Endothelial cell of umbilical vein (primary cell): Measurements from ENCODE around the gene LMNA.

ENCODE experiments used
- EZH2 ChIP-seq: IDR thresholded peaks from 2 replicates; pipeline ENCODE4 v1.6.1; 2012; ENCODE audit warnings: borderline replicate concordance, low read depth, mild to moderate bottlenecking, moderate library complexity, low read length, inconsistent platforms; ENCODE audit not compliant: severe bottlenecking
- POLR2A ChIP-seq: IDR thresholded peaks from 2 replicates; pipeline ENCODE4 v1.6.1; 2012; ENCODE audit warnings: low read depth, mild to moderate bottlenecking, control low read depth, low read length
- POLR2AphosphoS5 ChIP-seq: IDR thresholded peaks from 2 replicates; pipeline ENCODE4 v1.6.1; 2012; ENCODE audit warnings: low read depth, mild to moderate bottlenecking, control low read depth, low read length, moderate library complexity; ENCODE audit not compliant: insufficient read depth
- TF ChIP-seq, protein P1 (sequence below), 2 donors: IDR thresholded peaks; 1 replicate in 1 of 2; 2 replicates in 1 of 2; pipeline ENCODE4 v1.5.1; 2011; ENCODE audit warnings: low read length in 2 of 2, mild to moderate bottlenecking in 2 of 2, moderate library complexity in 2 of 2, control low read depth in 1 of 2, inconsistent platforms in 1 of 2, low read depth in 1 of 2; ENCODE audit not compliant: insufficient read depth in 1 of 2; ENCODE audit errors: extremely low read depth in 1 of 2
- TF ChIP-seq, protein P2 (sequence below): IDR thresholded peaks from 2 replicates; pipeline ENCODE4 v1.6.1; 2011; ENCODE audit not compliant: insufficient read depth, insufficient read length

DNA sequence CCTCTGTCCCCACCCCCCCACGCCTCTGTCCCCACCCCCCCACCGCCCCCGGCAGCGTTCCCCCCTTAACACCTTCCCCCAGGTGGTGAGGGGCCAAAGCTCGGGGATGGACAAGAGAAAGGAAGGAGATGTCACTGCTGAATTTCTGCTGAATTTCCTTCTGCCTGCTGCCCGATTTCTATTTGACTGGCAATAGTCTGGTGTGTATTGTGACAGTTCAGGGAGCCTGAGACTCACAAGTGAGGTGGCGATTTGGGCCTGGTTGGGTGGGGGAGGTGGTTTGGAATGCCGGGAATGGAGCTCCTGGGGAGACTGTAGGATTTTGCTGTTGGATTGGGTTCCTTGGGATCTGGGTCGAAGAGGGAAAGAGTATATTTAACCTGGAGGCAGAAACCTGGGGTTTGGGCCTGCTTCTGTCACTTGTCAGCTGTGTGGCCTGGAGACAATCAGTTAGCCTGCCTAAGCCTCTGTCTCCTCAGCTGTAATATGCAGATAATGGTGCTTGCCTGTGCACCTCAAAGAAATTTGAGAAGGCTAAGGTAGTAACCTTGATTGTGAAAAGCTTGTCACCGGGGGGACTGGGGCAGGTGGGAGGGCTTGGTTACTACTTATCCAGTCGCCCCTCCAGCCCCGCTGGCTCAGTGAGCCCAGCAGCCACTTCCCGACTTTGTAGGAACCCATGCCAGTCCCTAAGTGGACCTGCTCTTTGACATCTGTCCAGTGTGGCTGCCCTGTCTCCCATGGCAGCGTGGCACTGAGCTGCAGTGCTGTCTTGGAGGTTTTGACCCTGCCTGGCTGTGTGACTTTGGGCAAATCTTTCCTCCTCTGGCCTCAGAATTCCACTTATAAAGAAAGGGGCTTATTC is 7.7 kb upstream of the LMNA start:
- TF ChIP-seq POLR2AphosphoS5 (no peak), EZH2 (no peak), POLR2A (no peak)
- TF ChIP-seq, protein P1, sequence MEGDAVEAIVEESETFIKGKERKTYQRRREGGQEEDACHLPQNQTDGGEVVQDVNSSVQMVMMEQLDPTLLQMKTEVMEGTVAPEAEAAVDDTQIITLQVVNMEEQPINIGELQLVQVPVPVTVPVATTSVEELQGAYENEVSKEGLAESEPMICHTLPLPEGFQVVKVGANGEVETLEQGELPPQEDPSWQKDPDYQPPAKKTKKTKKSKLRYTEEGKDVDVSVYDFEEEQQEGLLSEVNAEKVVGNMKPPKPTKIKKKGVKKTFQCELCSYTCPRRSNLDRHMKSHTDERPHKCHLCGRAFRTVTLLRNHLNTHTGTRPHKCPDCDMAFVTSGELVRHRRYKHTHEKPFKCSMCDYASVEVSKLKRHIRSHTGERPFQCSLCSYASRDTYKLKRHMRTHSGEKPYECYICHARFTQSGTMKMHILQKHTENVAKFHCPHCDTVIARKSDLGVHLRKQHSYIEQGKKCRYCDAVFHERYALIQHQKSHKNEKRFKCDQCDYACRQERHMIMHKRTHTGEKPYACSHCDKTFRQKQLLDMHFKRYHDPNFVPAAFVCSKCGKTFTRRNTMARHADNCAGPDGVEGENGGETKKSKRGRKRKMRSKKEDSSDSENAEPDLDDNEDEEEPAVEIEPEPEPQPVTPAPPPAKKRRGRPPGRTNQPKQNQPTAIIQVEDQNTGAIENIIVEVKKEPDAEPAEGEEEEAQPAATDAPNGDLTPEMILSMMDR (IDR thresholded peaks at IDR 0.05; ENCODE audit: extremely low read depth in 1 of 2, insufficient read depth in 1 of 2, low read depth in 1 of 2, low read length in 2 of 2) = no peak
- TF ChIP-seq, protein P2, sequence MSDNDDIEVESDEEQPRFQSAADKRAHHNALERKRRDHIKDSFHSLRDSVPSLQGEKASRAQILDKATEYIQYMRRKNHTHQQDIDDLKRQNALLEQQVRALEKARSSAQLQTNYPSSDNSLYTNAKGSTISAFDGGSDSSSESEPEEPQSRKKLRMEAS = no peak
